ENCODE results near the gene MOSPD3. TPM values are rescaled to one million over a fixed set of nuclear protein-coding genes. Genes with fewer than 3 reads are reported as not detected.

The MOSPD3 gene
- polyA plus RNA-seq, 3 donors, result 12.7 to 15.5 (median 13.3) TPM

- intact Hi-C loops (cut with micrococcal nuclease), result loop anchor here in 1 of 2 donors (2.0 kb wide), 1 partner anchor 86 kb away; no protein-coding TSS in a partner anchor
- peak overlapping the region in 1 of 2 donors; percentile 68 for H3K27ac ChIP-seq (ENCODE audit: low read depth in 1 of 2, low read length in 2 of 2)
- H3K4me1 Mint-ChIP-seq, result peaks cover 21% of the 10 kb centered on the region
- peaks cover 24 to 26% of the 10 kb centered on the region in 2 donors for H3K4me1 ChIP-seq (ENCODE audit: control insufficient read depth in 1 of 2, insufficient read depth in 2 of 2, low read length in 2 of 2)
- H3K36me3 Mint-ChIP-seq, result peaks cover 0 to 4% of the 10 kb centered on the region in 2 donors
- H3K4me2 ChIP-seq (replicated peaks; ENCODE audit: extremely low read depth, low read length, poor library complexity, severe bottlenecking), result peak overlapping the region; percentile 90
- H3K9me3 ChIP-seq (replicated peaks in 1 of 2; ENCODE audit: control insufficient read depth in 1 of 2, insufficient read depth in 1 of 2, low read length in 2 of 2), result no peaks in the 10 kb centered on the region
- H3K9ac ChIP-seq (ENCODE audit: insufficient read depth, low read length, poor library complexity, severe bottlenecking), result peak overlapping the region; percentile 60
- H3K79me2 ChIP-seq (ENCODE audit: insufficient read depth, low read length), result no peaks in the 10 kb centered on the region
- H3K4me3 ChIP-seq (replicated peaks in 1 of 3; ENCODE audit: low read depth in 2 of 3, low read length in 3 of 3), result peak overlapping the region; percentile 64 to 90 (median 89)
- no peak for TF ChIP-seq CTCF (IDR thresholded peaks at IDR 0.05)
- peak overlapping the region; percentile 77 to 87 for H3K4me3 Mint-ChIP-seq
- peaks cover 17 to 45% (median 44%) of the 10 kb centered on the region in 3 donors for H3K27me3 Mint-ChIP-seq (ENCODE audit: low read depth in 3 of 3)
- H3K36me3 ChIP-seq (replicated peaks in 1 of 2; ENCODE audit: control insufficient read depth in 1 of 2, insufficient read depth in 2 of 2, low read length in 2 of 2), result no peaks in the 10 kb centered on the region
- H4K20me1 ChIP-seq (ENCODE audit: insufficient read depth, low read length), result no peaks in the 10 kb centered on the region
- DNase-seq, result peak; percentile 62 to 81 (median 67)
- H2AFZ ChIP-seq (ENCODE audit: insufficient read depth, low read depth, low read length, poor library complexity, severe bottlenecking), result peak overlapping the region; percentile 92
- peaks cover 0 to 5% (median 0%) of the 10 kb centered on the region in 7 donors for H3K9me3 Mint-ChIP-seq
- H3K27me3 ChIP-seq (ENCODE audit: control insufficient read depth in 2 of 2, insufficient read depth in 2 of 2, low read length in 2 of 2), result peaks cover 0 to 24% of the 10 kb centered on the region in 2 donors
- under 1% methylated on average over 63 of the region's 68 CpGs for WGBS (ENCODE audit: insufficient coverage)
- H3K27ac Mint-ChIP-seq, result peak overlapping the region in 4 of 7 donors; percentile 15 to 80 (median 40)
Measured at GRCh38 chr7:100604976-100605911, 7.1 kb upstream of the MOSPD3 start.

- Histone ChIP-seq H3K9ac (ENCODE audit: insufficient read depth, low read length, poor library complexity, severe bottlenecking) (no peak overlapping the region), H3K4me1 (ENCODE audit: control insufficient read depth in 1 of 2, insufficient read depth in 2 of 2, low read length in 2 of 2) (peaks cover 24 to 28% of the 10 kb centered on the region in 2 donors), H3K4me3 (replicated peaks in 1 of 3; ENCODE audit: low read depth in 2 of 3, low read length in 3 of 3) (no peak overlapping the region), H3K9me3 (replicated peaks in 1 of 2; ENCODE audit: control insufficient read depth in 1 of 2, insufficient read depth in 1 of 2, low read length in 2 of 2) (no peaks in the 10 kb centered on the region), H4K20me1 (ENCODE audit: insufficient read depth, low read length) (no peaks in the 10 kb centered on the region), H3K27me3 (ENCODE audit: control insufficient read depth in 2 of 2, insufficient read depth in 2 of 2, low read length in 2 of 2) (peaks cover 0 to 24% of the 10 kb centered on the region in 2 donors), H2AFZ (ENCODE audit: insufficient read depth, low read depth, low read length, poor library complexity, severe bottlenecking) (no peak overlapping the region), H3K27ac (ENCODE audit: low read depth in 1 of 2, low read length in 2 of 2) (no peak overlapping the region), H3K4me2 (replicated peaks; ENCODE audit: extremely low read depth, low read length, poor library complexity, severe bottlenecking) (no peak overlapping the region), H3K79me2 (ENCODE audit: insufficient read depth, low read length) (no peaks in the 10 kb centered on the region), H3K36me3 (replicated peaks in 1 of 2; ENCODE audit: control insufficient read depth in 1 of 2, insufficient read depth in 2 of 2, low read length in 2 of 2) (no peaks in the 10 kb centered on the region)
- Mint-ChIP-seq H3K4me3 (peak overlapping the region; percentile 6 to 87), H3K27me3 (ENCODE audit: low read depth in 3 of 3) (peaks cover 15 to 46% (median 44%) of the 10 kb centered on the region in 3 donors), H3K36me3 (peaks cover 0 to 4% of the 10 kb centered on the region in 2 donors), H3K9me3 (peaks cover 0 to 3% (median 0%) of the 10 kb centered on the region in 7 donors), H3K27ac (no peak overlapping the region), H3K4me1 (peaks cover 23% of the 10 kb centered on the region)
- 82% methylated on average over 7 of the region's 12 CpGs for WGBS (ENCODE audit: insufficient coverage)
- no peak for TF ChIP-seq CTCF (IDR thresholded peaks at IDR 0.05)
- intact Hi-C loops (cut with micrococcal nuclease), result no loop called here
- no peak for DNase-seq
Measured at GRCh38 chr7:100606313-100606712, 6.0 kb upstream of the MOSPD3 start.

All from CD14-positive monocyte (primary cell).